NCI-H2107 treated with DMSO at 0.1 percent for 48 hours (cell line): ENCODE data around the gene FANCB.

ENCODE experiments used
- DNase-seq: peaks from one replicate; lab custom pipeline; 2025; ENCODE audit not compliant: unreplicated experiment; lab: John Stamatoyannopoulos, UW

The FANCB gene

DNA sequence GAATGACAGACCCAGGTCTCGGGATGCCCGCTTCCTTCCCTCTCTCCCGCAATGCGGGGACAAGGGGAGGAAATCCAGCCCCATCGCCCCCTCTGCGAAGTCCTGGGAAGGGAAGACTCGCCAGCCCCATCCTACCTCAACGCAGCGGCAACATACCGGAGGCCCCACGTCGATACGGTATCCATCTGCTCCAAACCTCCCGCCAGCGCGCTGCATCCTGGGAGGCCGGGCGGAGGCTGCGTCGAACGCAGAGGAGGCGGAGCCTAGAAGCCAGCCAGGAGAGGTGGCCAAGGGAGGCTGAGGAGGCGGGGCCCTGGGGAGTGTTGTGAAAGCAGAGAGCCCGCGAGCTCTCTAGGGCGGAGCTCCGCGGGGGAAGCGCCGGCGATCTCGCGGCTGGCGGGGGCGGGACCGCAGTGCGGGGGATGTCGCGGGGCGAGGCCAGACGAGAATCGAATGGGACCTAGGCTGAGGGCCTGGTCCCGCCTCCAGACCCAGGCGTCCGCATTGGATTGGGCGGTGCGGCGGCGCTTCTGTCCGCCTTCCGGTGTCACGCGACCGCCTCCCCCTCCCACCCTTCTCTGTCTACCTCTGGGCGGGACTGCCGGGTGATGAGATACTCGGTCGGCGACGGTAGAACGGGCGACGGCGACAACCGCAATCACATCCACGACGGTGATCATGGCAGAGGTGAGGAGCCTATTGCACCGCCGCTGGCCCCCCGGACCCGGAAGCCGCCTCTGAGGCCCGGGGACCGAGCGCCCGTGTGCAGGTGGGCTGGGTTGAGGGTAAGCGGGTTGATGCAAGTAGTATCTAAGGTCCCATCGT lies at the start of gene FANCB, which contains the start of gene MOSPD2:
TSS of gene FANCB (minus strand) at position 219 of the 825 bp plus-strand sequence. CDS start 7,559 bp downstream, outside the sequence.
TSS of gene MOSPD2 (plus strand) at position 571 of the 825 bp plus-strand sequence. CDS start at position 679, 108 bp downstream.
- peak; percentile 90 for DNase-seq

DNA sequence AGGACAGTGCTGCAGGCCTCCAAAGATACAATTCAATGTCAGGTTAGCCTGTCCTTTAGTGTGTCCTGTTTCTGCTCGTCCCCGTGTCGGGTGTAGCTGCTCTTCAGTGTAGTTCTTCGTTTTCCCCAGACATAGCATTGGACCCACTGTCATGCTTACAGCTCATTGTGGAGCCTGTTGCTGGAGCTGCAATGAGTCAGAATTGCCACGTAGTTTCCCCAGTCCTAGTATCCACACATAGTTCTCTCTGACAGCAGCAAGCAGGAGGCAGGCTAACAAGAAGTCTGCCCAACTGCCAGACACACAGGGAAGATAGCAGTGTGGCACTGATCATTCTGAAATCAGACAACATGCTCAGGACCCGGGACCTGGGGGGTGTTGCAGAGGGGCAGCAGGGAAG lies 49.6 kb upstream of the FANCB start:
- DNase-seq, result no peak

DNA sequence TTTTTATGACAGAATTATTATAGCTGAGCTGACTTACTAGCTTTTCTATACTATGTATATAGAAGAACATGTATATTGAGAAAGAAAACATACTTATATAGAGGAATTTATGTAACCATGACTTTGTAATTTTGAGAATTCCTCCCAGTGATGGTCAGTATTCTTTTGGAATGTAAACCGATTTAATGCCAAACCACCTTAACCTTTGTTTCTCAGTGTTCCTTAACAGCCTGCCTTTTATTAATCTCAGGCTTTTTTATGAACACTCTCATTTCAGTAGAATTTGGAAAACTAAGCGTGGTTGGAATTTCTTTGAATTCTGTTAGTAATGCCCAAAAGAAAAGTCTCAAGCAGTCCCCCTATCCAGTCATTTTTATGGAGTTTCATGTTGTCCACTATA lies 47.3 kb upstream of the FANCB start:
- no peak for DNase-seq

DNA sequence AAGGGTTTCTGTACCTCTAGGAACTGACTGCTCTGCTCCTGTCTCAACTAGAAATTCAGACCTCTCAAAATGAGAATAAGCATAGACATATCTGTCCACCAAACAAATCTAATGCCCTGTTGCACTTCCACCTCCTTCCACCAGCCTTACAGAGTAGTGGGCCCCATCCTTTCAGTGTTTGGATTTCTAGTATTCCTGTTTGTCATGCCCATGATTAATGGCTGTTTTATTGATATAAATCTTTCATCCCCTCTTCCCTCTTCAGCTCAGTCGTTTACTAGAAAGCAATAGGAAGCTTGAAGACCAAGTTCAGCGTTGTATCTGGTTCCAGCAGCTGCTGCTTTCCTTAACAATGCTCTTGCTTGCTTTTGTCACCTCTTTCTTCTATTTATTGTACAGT lies 46.5 kb upstream of the FANCB start:
- DNase-seq, result no peak

DNA sequence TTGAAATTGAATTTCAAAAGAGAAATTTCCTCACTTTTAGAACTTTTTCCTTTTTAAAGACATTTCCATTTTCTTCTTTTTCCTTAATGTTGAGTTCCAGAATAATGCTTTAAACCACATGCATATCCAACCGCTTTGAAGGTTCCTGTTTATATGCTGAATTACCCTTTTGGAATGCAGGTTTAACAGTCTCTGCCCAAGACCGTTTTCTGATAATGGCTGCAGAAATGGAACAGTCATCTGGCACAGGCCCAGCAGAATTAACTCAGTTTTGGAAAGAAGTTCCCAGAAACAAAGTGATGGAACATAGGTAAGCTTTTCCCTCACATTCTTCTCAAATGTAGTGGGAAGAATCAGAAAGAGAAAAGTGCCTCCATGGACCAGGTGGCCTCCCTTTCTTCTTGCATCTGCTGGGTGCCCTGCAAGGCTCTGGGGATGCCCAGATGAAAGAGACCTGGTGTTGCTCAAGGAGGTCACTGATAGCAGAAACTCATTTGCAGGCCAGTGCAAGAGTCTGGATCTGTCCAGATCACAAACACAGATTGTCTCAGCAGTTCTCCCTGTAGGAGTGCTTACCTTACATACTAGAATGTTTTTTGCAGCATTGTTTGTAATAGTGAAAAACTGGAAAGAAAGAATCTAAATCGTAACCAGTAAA lies 43.3 kb upstream of the FANCB start:
- no peak for DNase-seq

DNA sequence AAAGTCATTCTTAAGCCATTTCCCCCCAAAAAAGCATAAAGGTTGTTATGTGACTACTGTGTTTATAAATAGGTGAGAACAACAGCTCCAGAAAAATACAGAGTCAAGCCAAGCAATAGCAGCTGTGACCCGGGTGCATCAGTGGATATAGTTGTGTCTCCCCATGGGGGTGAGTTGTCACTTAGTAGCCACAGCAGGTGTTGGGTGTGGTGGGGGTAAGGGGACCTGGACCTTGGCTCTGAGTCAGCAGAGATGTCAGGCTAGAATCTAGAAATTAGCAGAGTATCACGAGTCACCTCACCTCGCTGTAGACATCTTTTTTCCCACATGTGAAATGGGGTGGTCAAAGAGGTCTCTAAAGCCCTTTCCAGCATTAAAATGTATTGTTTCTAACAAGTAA lies 42.7 kb upstream of the FANCB start:
- no peak for DNase-seq

DNA sequence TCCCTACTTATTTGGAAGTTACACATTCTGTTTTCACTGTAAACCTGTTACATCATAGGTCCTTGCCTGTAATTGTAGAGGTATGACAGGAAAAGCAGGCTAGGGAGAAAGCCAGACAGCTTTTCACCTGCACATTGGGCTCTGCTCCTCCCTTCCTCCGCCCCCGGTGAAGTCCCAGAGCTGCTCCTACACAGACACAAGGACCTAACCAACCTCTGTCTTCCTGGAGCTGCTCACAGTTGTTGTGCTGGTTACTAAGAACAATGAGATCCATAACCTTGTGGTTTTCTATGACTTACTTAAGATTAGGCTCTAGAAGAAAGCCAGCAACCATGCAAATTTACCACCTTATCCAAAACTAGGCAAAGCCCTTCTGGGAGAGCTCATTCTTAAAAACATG lies 40.4 kb upstream of the FANCB start:
- no peak for DNase-seq

DNA sequence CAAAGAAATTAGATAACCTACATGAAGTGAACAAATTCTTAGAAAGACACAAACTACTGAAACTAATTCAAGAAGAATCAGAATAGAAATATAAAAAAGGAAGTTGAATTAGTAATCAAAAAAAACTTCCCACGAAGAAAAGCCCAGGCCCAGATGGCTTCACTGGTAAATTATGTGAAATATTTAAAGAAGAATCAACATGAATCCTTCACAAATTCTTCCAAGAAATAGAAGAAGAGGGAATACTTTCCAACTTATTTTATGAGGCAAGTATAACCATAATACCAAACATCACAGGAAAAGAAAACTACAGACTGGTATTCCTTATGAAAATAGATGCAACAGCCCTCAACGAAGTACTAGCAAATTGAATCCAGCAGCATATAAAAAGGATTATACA lies 31.0 kb upstream of the FANCB start:
- no peak for DNase-seq

DNA sequence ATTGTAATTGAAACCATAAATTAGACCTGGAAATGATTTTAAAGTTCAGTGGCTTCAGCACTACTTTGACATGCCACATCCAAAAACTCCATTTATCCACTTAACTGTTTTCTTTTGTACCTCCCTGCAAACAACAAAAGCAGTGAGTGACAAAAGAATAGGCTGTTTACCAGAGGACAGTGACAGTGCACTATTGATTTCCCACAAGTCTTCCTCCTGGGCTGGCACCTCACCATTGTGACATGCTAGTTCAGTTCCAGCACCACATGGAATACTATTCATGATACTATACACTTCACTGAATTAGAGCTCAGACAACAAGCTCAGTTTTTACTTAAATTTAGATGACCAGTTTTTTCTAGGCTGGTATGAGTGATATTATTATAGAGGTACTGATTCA lies 29.7 kb upstream of the FANCB start:
- peak; percentile 32 for DNase-seq

DNA sequence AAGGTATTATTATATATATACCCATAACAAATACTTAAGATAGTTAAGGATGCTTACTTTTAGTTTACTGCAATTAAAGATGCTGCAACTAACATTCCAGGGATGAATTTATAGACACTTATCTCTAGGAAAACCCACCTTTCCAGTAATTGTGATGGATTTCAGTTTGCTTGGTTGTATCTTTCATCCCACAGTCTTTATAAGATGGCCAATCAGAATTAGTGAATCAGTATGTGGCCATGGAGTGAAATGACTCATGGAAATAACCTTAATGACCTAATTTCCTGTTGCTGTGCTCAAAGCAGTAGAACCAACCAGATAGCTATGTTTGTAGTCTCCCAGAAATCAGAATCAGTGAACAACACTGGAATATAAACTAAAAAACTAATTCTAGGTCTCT lies 26.7 kb upstream of the FANCB start:
- DNase-seq, result no peak

DNA sequence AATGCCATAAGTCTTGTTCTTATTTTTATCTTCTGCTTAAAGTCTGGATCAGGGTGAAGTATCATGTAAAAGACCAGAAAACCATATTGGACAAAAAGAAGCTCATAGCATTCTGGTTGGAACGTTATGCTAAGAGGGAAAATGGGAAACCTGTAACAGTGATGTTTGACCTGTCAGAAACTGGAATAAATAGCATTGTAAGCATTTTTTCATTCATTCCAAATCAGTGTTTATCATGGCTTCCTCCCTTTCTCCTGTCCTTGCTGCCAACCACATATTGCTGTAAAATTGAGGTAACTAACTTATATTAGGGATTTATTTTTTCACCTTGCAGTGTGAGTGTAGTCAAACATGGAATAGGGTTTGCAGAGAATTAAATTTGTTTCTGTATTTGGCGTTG lies 24.2 kb upstream of the FANCB start:
- no peak for DNase-seq

DNA sequence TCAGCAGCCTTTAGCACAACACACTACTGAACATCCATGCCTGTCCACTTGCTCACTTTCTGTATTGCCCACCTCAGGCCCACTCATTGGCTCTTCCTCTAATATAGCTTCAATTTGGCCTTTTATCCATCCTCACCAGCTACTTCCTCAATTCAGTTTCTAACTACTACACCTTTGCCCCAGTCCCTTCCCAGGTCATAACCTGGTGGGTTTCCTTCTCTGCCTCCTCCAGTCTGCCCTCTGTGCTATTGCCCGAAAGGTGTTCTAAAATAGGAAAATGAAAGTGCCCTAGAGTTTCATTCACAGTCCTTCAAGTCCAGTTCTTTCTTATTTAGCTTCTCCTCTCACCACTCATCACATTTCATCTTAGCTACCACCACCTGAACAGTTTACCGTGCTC lies 23.4 kb upstream of the FANCB start:
- no peak for DNase-seq

DNA sequence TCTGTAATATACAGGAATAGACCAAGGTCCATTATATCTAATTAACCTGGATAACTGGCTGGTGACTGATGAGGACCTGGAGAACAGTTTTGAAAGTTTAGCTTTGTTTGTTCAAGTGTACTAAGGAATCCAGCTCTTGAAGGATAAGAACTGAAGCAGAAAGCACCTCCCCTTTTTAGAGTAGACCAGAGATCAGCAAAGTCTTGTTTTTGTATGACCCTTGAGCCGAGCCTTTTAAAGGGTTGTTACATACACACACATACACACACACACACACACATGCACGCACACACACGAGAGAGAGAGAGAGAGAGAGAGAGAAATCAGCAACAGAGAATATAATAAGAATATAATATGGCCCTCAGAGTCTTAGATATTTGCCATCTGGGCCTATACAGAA lies 13.4 kb upstream of the FANCB start:
- no peak for DNase-seq

DNA sequence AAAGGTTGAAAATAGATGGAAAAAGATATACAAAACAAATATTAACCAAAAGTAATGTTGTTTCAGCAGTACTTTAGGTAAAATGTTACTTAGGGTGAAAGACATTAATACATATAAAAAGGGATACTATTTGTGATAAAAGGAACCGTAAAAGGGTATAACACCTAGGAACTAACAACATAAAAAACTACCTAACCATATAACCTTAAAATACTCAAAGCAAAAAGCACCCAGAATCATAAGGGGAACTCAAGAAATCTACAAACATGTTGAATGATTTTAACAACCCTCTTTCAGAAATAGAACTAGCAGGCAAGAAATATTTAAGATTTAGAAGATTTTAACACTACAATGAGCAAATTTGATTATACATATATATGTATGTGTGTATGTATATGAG lies 11.8 kb upstream of the FANCB start:
- no peak for DNase-seq

DNA sequence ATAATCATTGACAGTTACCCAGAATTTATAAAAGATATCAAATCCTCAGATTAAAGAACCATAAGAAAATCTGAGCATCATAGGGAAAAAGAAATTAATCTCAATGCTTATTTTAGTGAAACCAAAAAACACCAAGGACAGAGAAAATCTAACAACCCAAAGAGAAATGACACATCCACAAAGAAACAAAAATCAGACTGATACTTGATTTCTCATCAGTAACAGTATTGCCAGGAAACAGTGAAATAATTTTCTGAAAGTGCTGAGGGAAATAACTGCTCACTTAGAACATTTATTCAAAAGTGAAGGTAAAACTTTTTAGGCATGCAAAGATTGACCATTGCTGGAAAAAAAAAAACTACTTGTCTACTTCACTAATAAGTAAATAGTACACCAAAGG lies 11.0 kb upstream of the FANCB start:
- no peak for DNase-seq

DNA sequence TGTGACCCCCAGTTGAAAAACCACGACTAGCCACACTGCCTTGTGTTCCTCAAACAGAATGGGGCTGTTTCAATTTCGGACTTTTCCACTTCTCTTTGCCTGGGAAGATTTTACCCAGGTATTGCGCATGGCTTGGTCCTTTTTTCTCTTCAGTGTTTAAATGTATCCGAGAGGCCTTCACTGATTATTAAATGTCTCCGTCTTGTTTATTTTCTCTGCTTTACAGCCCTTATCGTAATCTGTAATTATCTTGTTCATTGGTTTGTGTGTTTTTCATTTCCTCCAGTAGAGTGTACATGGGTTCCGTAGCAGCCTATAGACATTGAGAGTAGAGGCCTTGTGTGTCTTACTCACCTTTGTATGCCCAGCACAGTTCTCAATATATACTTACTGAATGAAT lies 2.8 kb upstream of the FANCB start:
- no peak for DNase-seq

DNA sequence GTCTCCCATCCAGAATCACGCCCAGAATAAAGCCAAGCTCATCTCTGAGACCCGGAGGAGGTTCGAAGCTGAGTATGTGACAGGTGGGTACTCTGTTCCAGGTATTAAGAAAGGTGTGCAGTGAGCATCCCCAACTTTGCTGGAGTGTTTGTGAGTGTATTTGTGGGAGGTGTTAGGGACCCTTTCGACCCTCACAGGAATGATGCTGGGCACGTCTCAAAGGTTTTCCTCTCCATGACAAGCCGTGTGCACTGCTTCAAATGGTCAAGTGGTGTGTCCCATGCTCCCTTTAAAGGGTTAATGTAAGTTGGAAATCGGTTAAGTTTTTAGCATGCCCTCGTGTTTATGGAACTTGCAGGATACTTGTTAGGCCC lies 794 bp upstream of the FANCB start:
- no peak for DNase-seq

DNA sequence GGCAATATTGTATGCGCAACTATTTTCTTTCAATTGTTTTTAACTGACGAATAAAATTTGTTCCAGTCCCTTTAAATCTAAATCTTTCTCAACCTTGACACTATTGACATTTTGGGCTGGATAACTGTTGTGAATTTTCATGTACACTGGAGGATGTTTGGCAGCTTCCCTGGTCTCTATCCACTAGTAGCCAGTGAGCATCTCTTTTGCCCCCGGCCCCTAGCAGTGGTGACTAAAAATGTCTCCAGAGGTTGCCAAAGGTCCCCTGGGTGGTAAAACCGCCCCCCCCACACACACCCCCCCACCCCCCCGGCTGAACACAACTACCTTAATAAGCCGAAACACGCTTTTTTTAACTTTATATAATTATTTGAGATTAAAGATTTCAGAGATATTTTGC lies 514 bp downstream of the FANCB start:
- DNase-seq, result no peak

DNA sequence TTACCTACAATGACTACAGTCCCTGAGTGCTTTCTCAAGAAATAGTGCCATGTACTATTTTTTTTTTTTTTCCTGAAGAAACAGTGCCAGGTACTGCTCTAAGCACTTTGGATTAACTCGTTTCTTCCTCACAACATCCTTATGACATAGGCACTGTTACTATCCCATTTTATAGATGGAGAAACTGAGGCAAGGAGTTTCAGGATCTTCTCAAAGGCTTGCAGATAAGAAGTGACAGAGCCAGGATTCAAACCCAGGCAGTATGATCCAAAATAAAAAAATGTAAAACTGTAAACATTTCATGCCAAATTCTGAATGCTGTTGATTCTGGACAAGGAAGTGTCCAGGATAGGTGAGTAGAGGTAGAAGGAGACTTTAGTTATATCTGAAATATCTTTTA lies 1.1 kb downstream of the FANCB start:
- DNase-seq, result no peak

DNA sequence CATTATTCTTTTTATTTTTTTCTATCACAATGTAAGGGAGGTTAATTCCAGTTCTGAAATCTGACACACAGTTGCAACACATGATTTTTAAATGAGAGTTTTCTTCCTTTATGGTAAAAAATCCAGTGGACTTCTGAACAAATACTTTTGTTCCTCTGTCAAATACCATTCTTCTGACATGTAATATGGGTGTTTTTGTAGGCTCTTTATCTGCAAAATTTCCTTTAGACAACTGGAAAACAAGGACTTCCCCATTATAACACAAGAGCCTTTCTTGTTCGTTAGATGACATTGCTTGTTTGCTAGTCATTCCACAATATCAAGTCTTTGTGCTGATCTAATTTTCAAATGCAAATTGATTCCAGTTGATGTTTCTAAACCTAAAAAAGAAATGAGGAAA lies 7.7 kb downstream of the FANCB start:
- no peak for DNase-seq

DNA sequence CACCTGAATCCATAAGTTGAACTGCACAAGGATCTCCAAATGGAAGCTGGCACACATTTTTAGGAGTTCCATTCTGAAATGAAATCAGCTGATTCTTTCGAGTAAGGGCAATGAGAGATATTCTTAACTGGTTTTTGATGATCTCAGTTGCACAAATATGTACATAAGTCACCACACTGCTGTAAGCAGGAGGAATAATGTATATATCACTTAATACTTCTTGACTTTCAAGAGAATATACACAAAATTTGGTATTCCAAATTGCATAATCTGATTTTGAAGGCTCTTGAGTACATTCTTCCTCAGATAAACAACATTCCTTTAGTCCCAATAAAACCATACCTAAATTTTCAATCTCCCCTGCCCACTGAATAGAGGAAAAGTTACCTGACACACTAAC lies 8.2 kb downstream of the FANCB start:
- DNase-seq, result no peak

DNA sequence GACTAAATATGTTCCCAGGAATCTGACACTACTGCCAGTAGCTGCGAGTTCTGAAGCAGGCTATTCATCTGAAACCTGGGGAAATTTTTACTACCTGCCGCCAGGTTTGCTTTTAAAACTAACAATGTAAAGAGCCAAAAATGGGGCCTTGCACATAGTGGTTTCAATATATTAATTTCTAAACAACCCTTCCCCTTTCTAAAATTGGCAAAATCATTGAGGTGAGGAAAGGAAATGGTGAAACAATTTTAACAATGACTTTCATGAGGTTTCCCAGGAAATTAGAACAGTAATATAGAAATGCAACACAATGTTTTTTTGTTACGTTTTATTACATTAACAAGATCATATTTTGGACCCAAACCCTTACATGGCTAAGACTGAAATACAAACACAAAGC lies 21.3 kb downstream of the FANCB start:
- DNase-seq, result no peak

DNA sequence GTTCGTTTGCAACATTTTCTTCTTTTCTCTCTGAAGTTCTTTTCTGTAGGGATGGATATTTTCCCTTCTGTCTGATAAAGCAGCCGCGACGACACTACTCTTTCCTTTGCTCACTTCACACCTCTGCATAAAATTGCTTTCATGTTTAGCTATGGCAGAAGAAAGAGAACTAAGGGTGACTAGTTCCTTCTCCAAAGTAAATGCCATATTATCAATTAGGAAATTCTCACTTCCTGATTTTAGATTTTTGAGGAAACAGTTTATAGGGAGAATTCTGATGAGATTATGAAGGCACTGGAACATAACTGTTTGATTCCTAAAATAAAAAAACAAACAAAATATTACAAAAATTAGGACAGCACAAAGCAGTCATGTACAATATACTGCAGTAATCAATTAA lies 29.2 kb downstream of the FANCB start:
- no peak for DNase-seq
